HL-60 (cell line): ENCODE data around the gene PLTP.

Source experiments
- DNase-seq, 2 experiments: peaks; one replicate each; pipeline ENCODE4 v3.0.0-alpha.2; 2010 to 2020; ENCODE audit warnings: low read depth in 1 of 2, low spot score in 1 of 2
- H3K27ac ChIP-seq: fragments of 250-450 bp; sonication (Bioruptor Pico); replicated peaks from 2 replicates; pipeline ENCODE4 v1.5.1; 2020; ENCODE audit warnings: mild to moderate bottlenecking, moderate library complexity
- H3K27me3 ChIP-seq: fragments of 250-450 bp; sonication (Bioruptor Pico); 2 replicates; pipeline ENCODE4 v1.5.1; 2021; ENCODE audit warnings: mild to moderate bottlenecking, moderate library complexity; ENCODE audit not compliant: insufficient read depth, poor library complexity, severe bottlenecking
- H3K4me3 ChIP-seq: replicated peaks from 2 replicates; pipeline ENCODE4 v1.5.1; 2011; ENCODE audit warnings: mild to moderate bottlenecking, control low read depth, low read length; ENCODE audit not compliant: insufficient read depth
- GABPA ChIP-seq: IDR thresholded peaks from 2 replicates; pipeline ENCODE4 v1.6.1; 2012; ENCODE audit warnings: low read depth
- POLR2AphosphoS5 ChIP-seq: IDR thresholded peaks from 2 replicates; pipeline ENCODE4 v1.6.1; 2012; ENCODE audit warnings: low read depth
- SPI1 ChIP-seq: IDR thresholded peaks from 2 replicates; pipeline ENCODE4 v1.6.1; 2012; ENCODE audit warnings: low read depth, mild to moderate bottlenecking, borderline replicate concordance
- TF ChIP-seq, protein P1 (sequence below): IDR thresholded peaks from 2 replicates; pipeline ENCODE4 v1.6.1; 2012; ENCODE audit warnings: low read depth; ENCODE audit not compliant: insufficient replicate concordance
- TF ChIP-seq, protein P2 (sequence below): IDR thresholded peaks from one replicate; pipeline ENCODE4 v1.5.1; 2011; ENCODE audit warnings: low read length, control low read depth, inconsistent platforms; ENCODE audit not compliant: insufficient read depth

The PLTP gene

DNA sequence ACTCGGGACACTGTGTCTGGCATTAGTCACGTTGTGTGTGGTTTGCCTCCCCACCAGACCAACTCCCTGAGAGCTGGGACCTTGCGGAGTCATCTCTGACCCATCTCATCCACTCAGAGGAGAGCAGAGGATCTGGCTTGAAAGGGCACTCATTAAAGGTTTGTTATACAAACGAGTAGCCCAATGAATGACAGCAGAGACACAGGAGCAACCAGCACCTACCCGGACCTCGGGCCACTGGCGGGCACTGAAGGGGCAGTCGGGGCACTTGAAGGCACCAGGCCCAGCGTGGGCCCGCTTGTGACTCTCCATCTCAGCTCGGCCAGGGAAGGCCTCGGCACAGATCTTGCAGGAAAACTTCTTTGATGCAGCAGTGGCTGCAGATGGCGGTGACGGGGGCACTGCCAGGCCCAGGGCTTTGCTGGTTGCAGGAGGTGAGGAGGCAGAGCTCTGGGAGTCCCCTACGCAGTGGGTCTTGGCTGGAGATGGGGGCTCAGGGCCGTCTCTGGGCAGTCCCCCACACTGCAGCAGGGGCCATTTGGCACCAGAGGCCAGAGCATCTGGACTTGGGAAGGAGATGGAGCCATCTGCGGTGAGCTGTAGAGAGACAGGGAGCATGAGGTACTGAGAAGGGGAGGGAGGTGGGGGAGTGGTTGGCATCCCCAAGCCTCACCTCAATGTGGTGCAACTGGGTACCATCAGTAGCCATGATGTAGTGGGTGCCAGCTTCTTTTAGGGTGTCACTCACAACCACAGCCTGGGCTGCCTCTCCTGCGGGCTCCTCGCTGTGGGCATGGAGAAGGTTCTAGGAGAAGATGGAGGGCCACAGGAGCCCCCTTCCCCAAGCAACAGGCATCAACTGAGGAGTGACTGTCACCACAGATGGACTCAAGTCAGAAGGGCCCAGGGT lies 40.2 kb upstream of the PLTP start:
- peak; percentile 29; the same call in 1 of the 2 replicates for TF ChIP-seq POLR2AphosphoS5
- TF ChIP-seq, protein P1, sequence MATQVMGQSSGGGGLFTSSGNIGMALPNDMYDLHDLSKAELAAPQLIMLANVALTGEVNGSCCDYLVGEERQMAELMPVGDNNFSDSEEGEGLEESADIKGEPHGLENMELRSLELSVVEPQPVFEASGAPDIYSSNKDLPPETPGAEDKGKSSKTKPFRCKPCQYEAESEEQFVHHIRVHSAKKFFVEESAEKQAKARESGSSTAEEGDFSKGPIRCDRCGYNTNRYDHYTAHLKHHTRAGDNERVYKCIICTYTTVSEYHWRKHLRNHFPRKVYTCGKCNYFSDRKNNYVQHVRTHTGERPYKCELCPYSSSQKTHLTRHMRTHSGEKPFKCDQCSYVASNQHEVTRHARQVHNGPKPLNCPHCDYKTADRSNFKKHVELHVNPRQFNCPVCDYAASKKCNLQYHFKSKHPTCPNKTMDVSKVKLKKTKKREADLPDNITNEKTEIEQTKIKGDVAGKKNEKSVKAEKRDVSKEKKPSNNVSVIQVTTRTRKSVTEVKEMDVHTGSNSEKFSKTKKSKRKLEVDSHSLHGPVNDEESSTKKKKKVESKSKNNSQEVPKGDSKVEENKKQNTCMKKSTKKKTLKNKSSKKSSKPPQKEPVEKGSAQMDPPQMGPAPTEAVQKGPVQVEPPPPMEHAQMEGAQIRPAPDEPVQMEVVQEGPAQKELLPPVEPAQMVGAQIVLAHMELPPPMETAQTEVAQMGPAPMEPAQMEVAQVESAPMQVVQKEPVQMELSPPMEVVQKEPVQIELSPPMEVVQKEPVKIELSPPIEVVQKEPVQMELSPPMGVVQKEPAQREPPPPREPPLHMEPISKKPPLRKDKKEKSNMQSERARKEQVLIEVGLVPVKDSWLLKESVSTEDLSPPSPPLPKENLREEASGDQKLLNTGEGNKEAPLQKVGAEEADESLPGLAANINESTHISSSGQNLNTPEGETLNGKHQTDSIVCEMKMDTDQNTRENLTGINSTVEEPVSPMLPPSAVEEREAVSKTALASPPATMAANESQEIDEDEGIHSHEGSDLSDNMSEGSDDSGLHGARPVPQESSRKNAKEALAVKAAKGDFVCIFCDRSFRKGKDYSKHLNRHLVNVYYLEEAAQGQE, result no peak
- Histone ChIP-seq H3K4me3 (no peak overlapping the region), H3K27ac (no peak overlapping the region), H3K27me3 (no peaks in the 10 kb centered on the region)
- DNase-seq, result no peak

DNA sequence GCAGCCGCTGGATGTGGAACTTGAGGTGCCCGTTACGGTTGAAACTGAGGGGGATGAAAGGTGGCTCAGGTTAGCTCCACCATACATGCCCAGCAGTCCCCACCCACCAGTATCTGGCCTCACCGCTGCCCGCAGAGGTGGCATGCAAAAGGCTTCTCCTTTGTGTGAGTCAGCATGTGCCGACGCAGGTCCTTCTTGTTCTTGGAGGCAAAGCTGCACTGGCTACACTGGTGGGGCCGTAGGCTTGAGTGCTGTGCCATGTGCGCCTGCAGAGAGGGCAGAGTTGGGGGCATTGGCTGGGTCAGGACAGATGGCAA lies 38.3 kb upstream of the PLTP start:
- DNase-seq, result no peak
- H3K27ac ChIP-seq, result no peak overlapping the region
- TF ChIP-seq POLR2AphosphoS5 (no peak), SPI1 (no peak)
- no peak overlapping the region for H3K4me3 ChIP-seq
- no peaks in the 10 kb centered on the region for H3K27me3 ChIP-seq

DNA sequence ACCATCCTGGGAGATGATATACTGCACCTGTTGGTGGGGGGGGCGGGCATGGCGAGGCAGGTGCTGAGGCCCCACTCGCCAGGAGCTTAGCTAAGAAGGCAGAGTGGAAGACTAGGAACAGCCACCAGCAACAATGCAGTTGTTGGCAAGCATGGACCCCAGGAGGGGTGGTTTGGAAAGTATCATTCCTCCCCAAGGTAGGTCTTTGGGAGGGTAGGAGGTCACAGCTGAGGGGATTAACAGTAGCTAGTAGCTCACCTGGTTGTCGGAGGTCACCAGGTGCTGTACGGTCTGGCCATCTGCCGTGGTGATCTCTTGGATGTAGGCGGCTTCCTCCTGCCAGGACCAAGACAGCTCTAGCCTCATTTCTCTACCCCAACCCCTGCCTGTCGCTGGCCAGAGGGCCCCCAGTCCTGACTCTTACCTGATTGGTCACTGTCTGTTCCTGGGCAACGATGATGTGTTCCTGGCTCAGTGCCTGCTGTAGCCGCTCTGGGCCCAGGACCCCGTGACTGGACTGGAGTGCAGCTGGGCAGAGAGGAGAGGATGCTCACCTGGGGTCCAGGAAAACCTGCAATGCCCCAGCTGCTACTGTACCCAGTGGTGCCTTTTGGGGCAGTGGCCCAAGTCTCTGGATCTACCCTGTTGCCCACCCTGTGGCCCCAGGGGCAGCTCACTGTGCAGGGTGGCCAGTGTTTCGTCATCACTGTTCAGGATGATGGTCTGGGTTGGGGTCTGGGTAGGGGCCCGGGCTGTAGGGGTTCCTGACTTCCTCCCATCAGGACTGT lies 37.8 kb upstream of the PLTP start:
- TF ChIP-seq POLR2AphosphoS5, result no peak; the same call in 1 of the 2 replicates
- TF ChIP-seq GABPA, result no peak
- no peak for TF ChIP-seq SPI1
- TF ChIP-seq, protein P1, result no peak
- TF ChIP-seq, protein P2, sequence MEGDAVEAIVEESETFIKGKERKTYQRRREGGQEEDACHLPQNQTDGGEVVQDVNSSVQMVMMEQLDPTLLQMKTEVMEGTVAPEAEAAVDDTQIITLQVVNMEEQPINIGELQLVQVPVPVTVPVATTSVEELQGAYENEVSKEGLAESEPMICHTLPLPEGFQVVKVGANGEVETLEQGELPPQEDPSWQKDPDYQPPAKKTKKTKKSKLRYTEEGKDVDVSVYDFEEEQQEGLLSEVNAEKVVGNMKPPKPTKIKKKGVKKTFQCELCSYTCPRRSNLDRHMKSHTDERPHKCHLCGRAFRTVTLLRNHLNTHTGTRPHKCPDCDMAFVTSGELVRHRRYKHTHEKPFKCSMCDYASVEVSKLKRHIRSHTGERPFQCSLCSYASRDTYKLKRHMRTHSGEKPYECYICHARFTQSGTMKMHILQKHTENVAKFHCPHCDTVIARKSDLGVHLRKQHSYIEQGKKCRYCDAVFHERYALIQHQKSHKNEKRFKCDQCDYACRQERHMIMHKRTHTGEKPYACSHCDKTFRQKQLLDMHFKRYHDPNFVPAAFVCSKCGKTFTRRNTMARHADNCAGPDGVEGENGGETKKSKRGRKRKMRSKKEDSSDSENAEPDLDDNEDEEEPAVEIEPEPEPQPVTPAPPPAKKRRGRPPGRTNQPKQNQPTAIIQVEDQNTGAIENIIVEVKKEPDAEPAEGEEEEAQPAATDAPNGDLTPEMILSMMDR, result no peak
- DNase-seq, result no peak
- no peak overlapping the region for H3K4me3 ChIP-seq
- H3K27ac ChIP-seq, result no peak overlapping the region
- no peaks in the 10 kb centered on the region for H3K27me3 ChIP-seq

DNA sequence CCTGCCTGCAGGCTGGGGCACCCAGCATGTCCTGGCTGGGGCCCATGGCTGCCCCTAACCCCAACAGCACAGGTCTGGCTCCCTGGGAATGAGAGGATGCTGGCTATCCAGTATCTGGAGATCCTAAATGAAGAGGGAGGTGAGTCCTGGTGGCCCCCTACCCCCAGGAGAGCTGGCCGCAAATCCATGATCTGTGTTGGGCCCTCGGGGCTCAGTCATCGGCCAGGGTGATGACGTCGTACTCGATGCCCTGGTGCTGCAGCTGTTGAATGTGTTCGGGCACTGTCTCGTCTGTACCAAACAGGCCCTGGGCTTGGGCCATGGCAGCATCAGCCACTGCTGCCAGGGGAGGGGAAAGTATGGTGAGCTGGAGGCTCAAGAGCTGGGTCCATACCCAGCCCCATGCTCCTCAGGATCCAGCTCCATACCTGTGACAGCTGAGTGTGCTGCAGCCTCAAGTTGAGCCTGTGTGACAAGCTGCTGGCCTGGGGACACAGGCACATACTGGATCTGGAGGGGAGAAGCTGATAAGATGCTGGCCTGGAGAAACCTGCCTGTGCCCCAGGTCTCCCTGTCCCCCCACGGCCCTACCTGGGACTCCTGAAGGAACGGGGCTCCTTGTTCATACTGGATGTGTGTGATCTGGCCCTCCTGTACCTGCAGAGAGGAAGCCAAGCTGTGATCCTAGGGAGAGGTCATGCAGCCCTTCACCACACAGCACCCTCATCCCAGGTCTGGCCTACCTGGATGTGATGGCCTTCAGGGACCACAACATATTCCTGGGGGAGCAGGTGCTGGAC lies 37.0 kb upstream of the PLTP start:
- H3K4me3 ChIP-seq, result no peak overlapping the region
- no peaks in the 10 kb centered on the region for H3K27me3 ChIP-seq
- no peak overlapping the region for H3K27ac ChIP-seq
- TF ChIP-seq, protein P2, result no peak
- TF ChIP-seq SPI1, result no peak
- no peak for TF ChIP-seq GABPA
- TF ChIP-seq, protein P1, result no peak
- no peak; the same call in 1 of the 2 replicates for TF ChIP-seq POLR2AphosphoS5
- no peak for DNase-seq
